NK-92 (cell line): ENCODE results near the gene STN1.
A peak's percentile ranks its signal among the peaks of the same experiment; 100 is the strongest.

Experiments
- DNase-seq: peaks from one replicate; lab custom pipeline; 2025; ENCODE audit not compliant: unreplicated experiment; lab: John Stamatoyannopoulos, UW

STN1 gene

GRCh38 chr10:103918053-103918846, at the start of gene STN1:
Gene STN1, minus strand, starts transcription at chr10:103918184. Its CDS starts 590 bp downstream, at chr10:103917594.
- DNase-seq, result peak; percentile 46

DNA sequence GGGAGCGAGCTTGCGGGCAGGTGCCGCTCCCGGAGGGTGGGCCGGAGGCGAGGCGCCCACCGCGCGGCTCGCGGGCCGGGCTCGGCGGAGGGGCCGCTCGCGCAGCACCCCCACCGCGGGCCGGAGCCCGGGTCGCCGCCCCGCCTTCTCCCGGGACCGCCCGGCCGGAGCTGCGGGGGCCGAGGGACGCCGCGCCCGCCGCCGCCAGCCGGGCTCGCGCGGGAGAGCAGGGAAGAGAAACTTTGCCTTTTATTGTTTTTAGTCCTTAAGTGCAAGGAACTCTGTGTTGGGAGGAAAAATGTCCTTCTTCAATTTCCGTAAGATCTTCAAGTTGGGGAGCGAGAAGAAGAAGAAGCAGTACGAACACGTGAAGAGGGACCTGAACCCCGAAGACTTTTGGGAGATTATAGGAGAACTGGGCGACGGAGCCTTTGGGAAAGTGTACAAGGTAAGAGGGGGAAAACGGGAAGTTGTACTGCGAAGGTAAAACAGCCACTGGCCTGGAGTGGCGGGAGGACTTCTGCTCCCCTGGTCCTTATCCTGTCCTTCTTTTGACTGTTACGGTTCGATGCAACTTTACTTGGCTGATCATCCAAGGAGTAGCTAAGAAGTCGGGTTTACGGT, 49.6 kb upstream of the STN1 start:
- DNase-seq, result no peak

DNA sequence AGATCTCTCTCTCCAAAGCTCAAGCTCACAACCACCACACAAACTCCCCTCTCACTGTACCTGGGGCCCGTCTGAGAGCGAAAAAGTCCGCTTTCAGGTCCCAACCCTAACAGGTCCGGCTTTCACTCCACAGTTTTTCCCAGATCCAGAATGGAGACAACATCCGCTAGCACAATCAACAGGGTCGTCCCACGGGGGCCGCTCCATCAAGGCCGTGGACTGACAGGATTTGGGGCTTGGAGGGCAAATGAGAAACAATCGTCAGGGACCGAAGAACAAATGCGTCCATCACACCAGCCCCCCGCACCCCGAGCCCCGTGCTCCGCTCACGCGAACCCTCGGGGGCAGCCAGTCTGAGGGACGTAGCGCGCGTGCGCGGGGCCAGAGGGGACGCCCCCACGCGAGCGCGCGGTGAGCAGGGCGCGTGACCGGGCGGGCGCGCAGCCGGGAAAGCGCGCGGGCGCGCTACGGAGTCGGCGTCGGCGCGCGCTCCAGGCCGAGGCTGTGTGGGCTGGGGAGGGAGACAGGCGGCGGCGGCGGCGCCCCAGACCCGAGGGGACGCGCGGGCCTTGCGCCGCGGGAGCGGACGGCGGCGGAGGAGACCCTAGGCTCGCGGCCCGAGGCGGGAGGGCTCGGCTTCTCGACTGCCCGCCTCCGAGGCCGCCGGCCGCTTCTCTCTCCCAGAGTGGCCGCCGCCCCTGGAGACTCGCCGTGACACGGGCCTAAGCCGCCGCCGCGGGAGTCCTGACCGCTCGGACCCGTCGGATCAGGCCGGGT, 48.9 kb upstream of the STN1 start, which contains the start of gene SLK:
Gene SLK, plus strand, starts transcription at position 470 of the 777 bp plus-strand sequence. CDS start 606 bp downstream, outside the sequence.
- DNase-seq, result peak; percentile 11

GRCh38 chr10:103960103-103960502, 42.1 kb upstream of the STN1 start:
- DNase-seq, result no peak

DNA sequence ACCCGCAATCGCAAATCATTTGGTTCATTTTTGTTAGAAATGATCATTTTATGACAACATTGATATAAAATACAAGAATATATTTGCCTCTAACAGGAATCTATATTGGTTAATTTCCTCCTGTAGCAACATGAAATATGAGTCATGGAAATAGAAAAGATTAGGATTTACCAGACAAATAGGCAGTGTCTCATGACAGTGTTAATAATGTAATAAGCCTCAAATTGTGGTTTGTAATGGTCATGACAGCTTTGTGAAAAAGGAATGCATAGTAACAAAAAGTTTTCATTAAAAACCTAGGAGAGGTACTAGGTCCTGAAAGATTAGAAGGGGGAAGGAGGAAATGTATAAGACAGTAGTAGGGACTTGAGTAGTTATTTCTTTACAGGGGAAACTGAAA, 41.0 kb upstream of the STN1 start:
- no peak for DNase-seq

- no peak for DNase-seq
These were observed 36.6 kb upstream of the STN1 start for GRCh38 chr10:103954543-103954942.

GRCh38 chr10:103951942-103952341, 34.0 kb upstream of the STN1 start:
- DNase-seq, result no peak

GRCh38 chr10:103951183-103951582, 33.2 kb upstream of the STN1 start:
- DNase-seq, result no peak

GRCh38 chr10:103949728-103950127, 31.7 kb upstream of the STN1 start:
- no peak for DNase-seq

DNA sequence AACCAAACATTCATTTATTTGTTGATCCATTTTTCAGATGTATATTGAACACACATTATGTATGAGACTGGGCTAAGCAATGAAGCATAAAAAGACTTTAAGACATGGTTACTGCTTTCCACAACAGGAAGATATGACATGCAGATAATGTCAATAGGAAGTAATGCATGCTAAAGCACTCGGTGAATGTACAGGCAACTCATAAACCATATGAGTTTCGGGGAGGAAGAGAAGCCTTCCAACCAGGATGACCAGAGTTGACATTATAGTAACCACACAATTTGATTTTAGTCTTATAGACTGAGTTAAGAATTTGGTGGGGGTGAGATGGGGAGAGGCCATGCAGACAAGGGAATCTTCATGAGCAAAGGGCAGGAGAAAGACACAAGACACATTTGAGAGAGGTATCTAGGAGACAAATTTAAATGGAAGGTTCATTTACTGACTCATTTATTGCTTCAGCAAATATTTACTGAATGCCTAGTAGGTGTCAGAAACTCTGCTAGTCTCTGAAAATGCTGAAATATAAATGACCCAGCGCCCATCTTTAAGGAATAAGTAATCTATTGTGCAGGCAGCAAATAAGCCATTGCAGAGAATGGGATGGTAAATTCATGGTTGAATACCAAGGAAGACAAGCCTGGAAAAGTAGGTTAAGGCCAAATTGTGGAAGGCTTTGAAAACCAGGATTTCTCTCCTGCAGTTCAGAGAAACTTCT, 30.0 kb upstream of the STN1 start:
- DNase-seq, result no peak

- DNase-seq, result no peak
These were observed 24.9 kb upstream of the STN1 start for GRCh38 chr10:103942866-103943265.

DNA sequence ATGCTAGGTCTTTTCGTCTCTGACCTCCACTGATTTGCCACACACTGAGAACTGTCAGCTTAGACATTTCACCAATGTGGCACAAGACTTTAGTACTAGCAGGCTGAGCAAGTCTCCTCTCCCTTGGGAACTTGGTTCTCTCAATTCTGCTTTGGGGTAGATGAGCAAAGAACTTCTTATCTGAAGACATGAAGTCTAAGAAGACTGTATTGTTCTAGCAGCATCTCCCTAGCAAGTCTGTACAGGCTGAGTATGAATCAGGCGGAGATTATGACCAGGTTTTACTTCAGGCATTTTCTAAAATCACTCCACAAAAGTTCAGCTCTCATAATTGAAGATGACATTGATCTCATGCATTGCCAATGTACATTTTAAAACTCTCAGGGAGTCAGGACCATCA, 23.8 kb upstream of the STN1 start:
- no peak for DNase-seq

- DNase-seq, result no peak
These were observed 21.5 kb upstream of the STN1 start for GRCh38 chr10:103939522-103939921.

DNA sequence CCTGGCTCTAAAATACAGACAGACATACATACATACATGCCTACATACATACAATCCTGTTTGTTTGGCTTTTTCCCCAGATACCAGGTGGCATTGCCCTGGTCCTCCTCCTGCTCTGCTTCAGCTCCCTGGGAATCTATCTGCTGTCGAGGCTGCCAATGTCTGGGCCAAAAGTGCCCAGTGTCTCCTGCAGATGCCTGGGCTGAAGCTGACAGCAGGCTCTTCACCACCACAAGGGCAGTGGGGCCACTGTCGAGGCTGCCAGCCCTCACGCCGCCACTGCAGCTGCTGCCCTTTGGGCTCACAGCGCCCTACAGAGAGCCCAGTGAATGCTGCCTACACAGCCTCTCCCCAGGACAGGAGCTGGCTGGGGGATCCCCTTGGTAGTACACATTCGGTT, 18.0 kb upstream of the STN1 start:
- no peak for DNase-seq

DNA sequence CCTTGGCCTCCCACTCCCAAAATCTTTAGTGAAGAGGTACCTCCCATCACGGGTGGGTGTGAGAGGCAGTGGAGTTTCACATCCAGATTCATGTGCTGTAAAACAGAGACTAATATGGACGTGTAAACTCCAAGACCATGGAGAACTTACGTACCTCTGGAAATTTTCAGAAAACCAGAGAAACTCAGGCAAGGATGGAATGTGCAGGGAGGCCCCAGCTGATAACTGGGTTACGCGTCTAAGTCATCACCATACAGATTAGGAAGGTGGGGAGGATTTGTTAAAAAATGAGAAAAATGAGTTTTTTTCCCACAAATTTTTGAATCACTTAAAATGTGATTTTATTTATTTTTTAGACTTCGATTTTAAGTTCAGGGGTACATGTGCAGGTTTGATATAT, 16.3 kb upstream of the STN1 start:
- DNase-seq, result no peak

DNA sequence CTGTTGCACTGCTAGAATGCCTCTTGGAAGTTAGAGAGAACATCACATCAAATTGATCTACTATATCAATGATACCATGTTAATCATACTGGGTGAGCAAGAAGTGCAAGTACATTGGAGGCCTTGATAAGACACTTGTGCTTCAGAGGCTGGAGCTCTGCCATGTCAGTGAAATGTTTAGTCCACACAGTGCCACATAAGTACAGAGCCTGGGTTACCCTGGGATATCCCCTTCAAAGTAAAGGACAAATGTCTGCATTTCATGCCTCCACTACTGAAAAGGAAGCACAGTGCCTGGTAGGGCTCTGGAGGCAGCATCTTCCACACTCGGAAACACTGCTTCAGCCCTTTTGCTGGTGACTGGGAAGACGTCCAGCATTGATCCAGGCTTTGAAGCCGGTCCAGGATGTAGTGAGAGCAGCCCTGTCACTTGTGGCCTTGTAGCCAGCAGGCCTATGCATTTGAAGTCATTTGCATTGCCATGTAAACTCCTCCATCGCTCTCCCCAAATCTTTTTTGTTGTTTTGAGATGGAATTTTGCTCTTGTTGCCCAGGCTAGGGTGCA, 15.7 kb upstream of the STN1 start:
- no peak for DNase-seq

DNA sequence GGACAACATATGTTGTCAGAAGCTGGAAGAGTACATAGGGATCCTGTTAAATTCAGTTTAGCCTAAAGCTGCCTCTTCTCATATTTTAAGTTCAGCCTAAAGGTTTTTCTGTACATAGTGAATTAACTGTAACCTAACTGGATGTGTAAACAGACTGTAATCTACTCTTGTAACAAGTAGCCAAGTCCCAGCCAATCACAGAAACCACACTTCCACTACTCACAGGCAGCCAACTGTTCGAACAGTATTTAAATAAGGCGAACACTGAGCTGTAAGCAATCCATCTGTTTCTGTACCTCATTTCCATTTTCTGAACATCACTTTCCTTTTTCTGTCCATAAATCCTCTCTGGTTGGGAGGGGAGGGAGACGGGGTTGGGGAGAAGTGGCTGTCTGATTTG, 15.0 kb upstream of the STN1 start:
- no peak for DNase-seq

GRCh38 chr10:103932271-103932670, 14.3 kb upstream of the STN1 start:
- DNase-seq, result no peak

DNA sequence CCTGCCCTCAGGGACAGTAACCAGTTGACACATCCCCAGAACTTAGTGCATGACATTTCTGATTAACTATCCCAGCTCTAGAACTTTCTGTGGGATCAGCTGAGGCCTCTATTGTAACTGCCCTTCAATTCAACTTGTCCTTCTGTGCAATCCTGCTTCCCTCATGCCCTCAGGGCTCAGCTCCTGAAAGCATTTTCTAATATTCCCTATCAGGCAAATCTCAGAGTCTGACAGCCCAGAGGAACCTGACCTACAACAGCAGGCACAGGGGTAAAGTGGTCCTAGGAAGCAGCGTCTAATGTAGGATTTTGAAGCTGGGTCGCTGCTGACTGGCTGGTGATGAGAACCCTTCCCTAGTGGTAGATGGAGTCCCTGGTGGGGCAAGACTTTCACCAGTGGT, 13.6 kb upstream of the STN1 start:
- no peak for DNase-seq

DNA sequence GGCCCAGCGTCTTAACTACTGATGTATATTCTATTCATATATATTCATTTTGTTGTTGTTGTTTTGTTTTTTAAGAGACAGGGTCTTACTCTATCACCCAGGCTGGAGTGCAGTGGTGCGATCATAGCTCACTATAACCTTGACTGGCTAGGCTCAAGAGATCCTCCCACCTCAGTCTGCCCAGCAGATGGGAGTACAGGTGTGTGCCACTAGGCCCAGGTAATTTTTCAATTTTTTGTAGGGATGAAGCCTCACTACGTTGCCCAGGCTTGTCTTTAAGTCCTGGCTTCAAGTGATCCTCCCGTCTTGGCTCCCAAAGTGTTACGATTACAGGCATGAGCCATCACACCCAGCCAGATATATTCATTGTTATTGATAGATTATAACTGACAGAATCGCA, 12.9 kb upstream of the STN1 start:
- no peak for DNase-seq

DNA sequence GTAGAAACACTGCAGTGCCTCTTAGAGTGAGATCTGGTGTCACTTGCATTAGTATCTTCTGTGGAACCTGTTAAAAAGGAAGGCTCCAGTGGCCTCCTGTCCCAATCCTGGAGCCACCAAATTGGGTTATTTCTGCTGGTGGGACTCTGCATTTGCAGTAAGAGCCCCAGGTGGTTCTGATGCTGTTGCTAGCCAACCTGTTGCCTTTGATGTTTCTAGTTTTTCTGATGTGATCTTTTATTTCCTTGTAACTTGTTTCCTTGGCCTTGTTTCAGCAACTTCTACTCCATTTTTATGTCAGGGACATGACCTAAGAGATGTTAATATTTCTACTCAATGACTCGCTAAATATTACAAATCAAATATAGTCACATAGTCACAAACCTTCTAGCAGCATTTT, 12.5 kb upstream of the STN1 start:
- no peak for DNase-seq
